Transverse colon (tissue), 4 donors: ENCODE data around the gene GTPBP1. TPM values are rescaled to one million over a fixed set of nuclear protein-coding genes. Genes with fewer than 3 reads are reported as not detected.
A peak's percentile ranks its signal among the peaks of the same experiment; 100 is the strongest.

Experiments
- DNase-seq: peaks from one replicate; pipeline ENCODE4 v3.0.0-alpha.2; 2019
- H3K27ac ChIP-seq, 4 donors: fragments of 200-600 bp; sonication (generic); 2 replicates each; pipeline ENCODE4 v1.5.1; 2016 to 2018; ENCODE audit warnings: inconsistent platforms in 4 of 4
- H3K27me3 ChIP-seq: fragments of 200-600 bp; sonication (generic); 2 replicates; pipeline ENCODE4 v1.5.1; 2017; ENCODE audit warnings: inconsistent platforms
- H3K36me3 ChIP-seq, 4 donors: fragments of 200-600 bp; sonication (generic); 2 replicates each; pipeline ENCODE4 v1.5.1; 2017 to 2019; ENCODE audit warnings: inconsistent platforms in 4 of 4
- H3K4me1 ChIP-seq, 4 donors: fragments of 200-600 bp; sonication (generic); 2 replicates each; pipeline ENCODE4 v1.5.1; 2017 to 2020; ENCODE audit warnings: inconsistent platforms in 4 of 4
- H3K4me3 ChIP-seq, 4 donors: fragments of 200-600 bp; sonication (generic); 1 replicate in 1 of 4; 2 replicates in 3 of 4; pipeline versions ENCODE4 v1.5.1 to v1.6.1; 2017 to 2019; ENCODE audit warnings: inconsistent platforms in 4 of 4
- H3K9me3 ChIP-seq, 2 donors: fragments of 200-600 bp; sonication (generic); 2 replicates each; pipeline ENCODE4 v1.5.1; 2017 to 2019; ENCODE audit warnings: inconsistent platforms in 2 of 2
- EP300 ChIP-seq: sonication (generic); formaldehyde crosslinking; IDR thresholded peaks from one replicate; pipeline ENCODE4 v1.6.1; 2017; ENCODE audit warnings: antibody characterized with exemption, low read depth
- POLR2A ChIP-seq: fragments of 450-650 bp; IDR thresholded peaks from one replicate; pipeline ENCODE4 v1.6.1; 2016; ENCODE audit warnings: antibody characterized with exemption, mild to moderate bottlenecking, moderate library complexity
- POLR2AphosphoS5 ChIP-seq, 3 donors: sonication (generic); formaldehyde crosslinking; IDR thresholded peaks; one replicate each; pipeline ENCODE4 v1.6.1; 2016; ENCODE audit warnings: antibody characterized with exemption in 3 of 3
- WGBS, 2 donors: methylation state at CpG; one replicate each; pipeline ENCODE4 v1.1.5; 2018; ENCODE audit warnings: low coverage in 1 of 2; 5-methylcytosine and 5-hydroxymethylcytosine counted together
- in situ Hi-C, 4 donors: fragments of 200-750 bp; cut with MboI; loops; one replicate each; pipeline versions ENCODE4 v1.15.0 to v1.15.1; 2017; ENCODE audit warnings: low sequenced_read_pairs in 3 of 4, low pct_ligation_motif_present in 1 of 4, low pct_unique_long_range_greater_than_20kb in 1 of 4
- intact Hi-C: fragments of 100-400 bp; cut with DNase I; formaldehyde crosslinking; loops from one replicate; pipeline ENCODE4 v1.15.1; 2023; ENCODE audit warnings: low total_unique reads
- total RNA-seq, 4 donors: library from RNA; depleted of rRNA; stranded (reverse); fragments of >200 nt; gene quantifications; one replicate each; pipeline ENCODE4 v1.1.0, GENCODE V29; 2016
- TF ChIP-seq, protein P1 (sequence below), 5 experiments: fragments of 200-600 bp in 3 of 5; fragments of 450-650 bp in 2 of 5; sonication (generic) in 3 of 5; IDR thresholded peaks; 1 replicate in 2 of 5; 2 replicates in 3 of 5; pipeline ENCODE4 v1.5.1; 2016 to 2017; ENCODE audit warnings: antibody characterized with exemption in 5 of 5, inconsistent platforms in 3 of 5, mild to moderate bottlenecking in 2 of 5, moderate library complexity in 1 of 5

Gene GTPBP1
- total RNA-seq, 4 donors from 2014 or later, result 51.5 to 84.9 (median 77.6) TPM

DNA sequence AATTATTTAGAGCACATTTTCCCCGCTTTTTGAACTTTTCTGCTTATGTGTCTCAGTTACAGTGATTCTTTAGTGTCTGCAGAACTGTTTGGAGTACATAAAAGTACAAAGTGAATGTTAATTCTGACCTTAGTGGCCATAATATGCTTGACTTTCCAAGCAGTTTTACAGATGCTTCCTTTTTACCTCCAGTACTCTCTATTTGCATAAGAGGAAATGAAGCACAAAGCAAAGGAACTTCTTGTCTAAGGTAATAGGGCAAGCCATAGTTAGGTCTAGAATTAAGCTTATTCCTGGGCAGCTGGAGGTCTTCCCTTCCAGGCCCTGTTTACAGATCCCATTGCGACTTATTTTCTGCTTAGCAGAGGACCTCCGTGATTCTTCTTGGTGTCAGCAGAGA lies 3.6 kb downstream of the GTPBP1 start:
- Histone ChIP-seq H3K36me3 (no peaks in the 10 kb centered on the region), H3K4me1 (peaks cover 18 to 47% (median 27%) of the 10 kb centered on the region in 4 donors), H3K4me3 (no peak overlapping the region), H3K9me3 (no peaks in the 10 kb centered on the region), H3K27ac (peak overlapping the region in 1 of 4 donors; percentile 6), H3K27me3 (no peaks in the 10 kb centered on the region)
- intact Hi-C loops, result no loop called here
- no peak for TF ChIP-seq EP300
- no peak for TF ChIP-seq POLR2A
- TF ChIP-seq, protein P1, sequence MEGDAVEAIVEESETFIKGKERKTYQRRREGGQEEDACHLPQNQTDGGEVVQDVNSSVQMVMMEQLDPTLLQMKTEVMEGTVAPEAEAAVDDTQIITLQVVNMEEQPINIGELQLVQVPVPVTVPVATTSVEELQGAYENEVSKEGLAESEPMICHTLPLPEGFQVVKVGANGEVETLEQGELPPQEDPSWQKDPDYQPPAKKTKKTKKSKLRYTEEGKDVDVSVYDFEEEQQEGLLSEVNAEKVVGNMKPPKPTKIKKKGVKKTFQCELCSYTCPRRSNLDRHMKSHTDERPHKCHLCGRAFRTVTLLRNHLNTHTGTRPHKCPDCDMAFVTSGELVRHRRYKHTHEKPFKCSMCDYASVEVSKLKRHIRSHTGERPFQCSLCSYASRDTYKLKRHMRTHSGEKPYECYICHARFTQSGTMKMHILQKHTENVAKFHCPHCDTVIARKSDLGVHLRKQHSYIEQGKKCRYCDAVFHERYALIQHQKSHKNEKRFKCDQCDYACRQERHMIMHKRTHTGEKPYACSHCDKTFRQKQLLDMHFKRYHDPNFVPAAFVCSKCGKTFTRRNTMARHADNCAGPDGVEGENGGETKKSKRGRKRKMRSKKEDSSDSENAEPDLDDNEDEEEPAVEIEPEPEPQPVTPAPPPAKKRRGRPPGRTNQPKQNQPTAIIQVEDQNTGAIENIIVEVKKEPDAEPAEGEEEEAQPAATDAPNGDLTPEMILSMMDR (IDR thresholded peaks at IDR 0.05), result no peak
- no peak for TF ChIP-seq POLR2AphosphoS5 (IDR thresholded peaks at IDR 0.05)
- in situ Hi-C loops, result no loop called here
- WGBS, 2 donors, result 74 to 90% methylated on average over 3 of the region's 3 CpGs
- DNase-seq, result no peak

DNA sequence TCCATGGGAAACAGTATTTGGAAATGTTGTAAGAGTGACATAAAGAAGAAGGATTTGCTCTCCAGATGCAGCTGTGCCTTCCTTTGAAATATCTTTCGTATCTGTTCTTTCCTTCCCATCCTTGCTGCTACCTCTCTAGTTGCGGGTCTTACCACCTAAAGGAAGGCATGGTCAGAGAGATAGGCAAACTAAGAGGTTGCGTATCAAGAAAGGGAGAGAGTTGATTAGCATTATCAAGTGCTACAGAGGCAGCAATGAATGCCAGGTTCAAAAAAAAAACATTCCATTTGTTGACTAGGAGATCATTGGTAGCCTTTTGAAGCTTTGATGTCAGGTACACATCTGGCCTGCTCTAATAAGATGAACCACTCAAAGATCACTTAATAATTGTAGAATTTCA lies 4.6 kb downstream of the GTPBP1 start:
- no peak overlapping the region for H3K4me3 ChIP-seq
- no peaks in the 10 kb centered on the region for H3K27me3 ChIP-seq
- in situ Hi-C loops, result no loop called here
- H3K27ac ChIP-seq, result no peak overlapping the region
- 89 to 97% methylated on average over 3 of the region's 3 CpGs for WGBS, 2 donors
- peaks cover 12 to 39% (median 21%) of the 10 kb centered on the region in 4 donors for H3K4me1 ChIP-seq
- DNase-seq, result no peak
- intact Hi-C loops, result no loop called here
- H3K36me3 ChIP-seq, result no peaks in the 10 kb centered on the region
- H3K9me3 ChIP-seq, result no peaks in the 10 kb centered on the region
- TF ChIP-seq EP300, result no peak
- TF ChIP-seq, protein P1 (IDR thresholded peaks at IDR 0.05), result no peak
- no peak for TF ChIP-seq POLR2A
- TF ChIP-seq POLR2AphosphoS5 (IDR thresholded peaks at IDR 0.05), result no peak

DNA sequence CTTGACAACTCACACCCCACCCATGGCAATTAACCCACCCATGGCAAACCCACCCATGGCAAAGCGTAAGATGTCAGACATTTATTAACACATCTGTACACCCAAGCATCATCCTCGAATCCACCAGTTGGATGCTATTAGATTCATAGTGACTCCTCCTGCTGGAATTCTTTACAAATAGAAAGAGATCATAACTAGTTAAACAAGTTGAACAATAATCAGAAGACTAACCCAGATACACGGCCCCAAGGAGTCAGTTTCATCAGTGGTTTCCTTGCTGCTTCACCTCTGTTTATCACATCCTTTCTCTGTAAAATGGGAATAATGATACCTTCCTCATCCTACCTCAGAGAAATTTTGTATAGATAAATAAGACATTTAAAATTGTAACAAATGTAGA lies 5.1 kb downstream of the GTPBP1 start:
- no peak for DNase-seq
- Histone ChIP-seq H3K9me3 (no peaks in the 10 kb centered on the region), H3K27ac (no peak overlapping the region), H3K36me3 (peaks cover 0 to under 1% (median 0%) of the 10 kb centered on the region in 4 donors), H3K4me3 (no peak overlapping the region), H3K27me3 (no peaks in the 10 kb centered on the region), H3K4me1 (peaks cover 12 to 39% (median 21%) of the 10 kb centered on the region in 4 donors)
- WGBS, 2 donors, result 67 to 70% methylated on average over 2 to 3 of the region's 3 CpGs
- intact Hi-C loops, result no loop called here
- TF ChIP-seq POLR2AphosphoS5 (IDR thresholded peaks at IDR 0.05) (no peak), EP300 (no peak)
- TF ChIP-seq, protein P1 (IDR thresholded peaks at IDR 0.05), result no peak
- in situ Hi-C loops, result no loop called here

DNA sequence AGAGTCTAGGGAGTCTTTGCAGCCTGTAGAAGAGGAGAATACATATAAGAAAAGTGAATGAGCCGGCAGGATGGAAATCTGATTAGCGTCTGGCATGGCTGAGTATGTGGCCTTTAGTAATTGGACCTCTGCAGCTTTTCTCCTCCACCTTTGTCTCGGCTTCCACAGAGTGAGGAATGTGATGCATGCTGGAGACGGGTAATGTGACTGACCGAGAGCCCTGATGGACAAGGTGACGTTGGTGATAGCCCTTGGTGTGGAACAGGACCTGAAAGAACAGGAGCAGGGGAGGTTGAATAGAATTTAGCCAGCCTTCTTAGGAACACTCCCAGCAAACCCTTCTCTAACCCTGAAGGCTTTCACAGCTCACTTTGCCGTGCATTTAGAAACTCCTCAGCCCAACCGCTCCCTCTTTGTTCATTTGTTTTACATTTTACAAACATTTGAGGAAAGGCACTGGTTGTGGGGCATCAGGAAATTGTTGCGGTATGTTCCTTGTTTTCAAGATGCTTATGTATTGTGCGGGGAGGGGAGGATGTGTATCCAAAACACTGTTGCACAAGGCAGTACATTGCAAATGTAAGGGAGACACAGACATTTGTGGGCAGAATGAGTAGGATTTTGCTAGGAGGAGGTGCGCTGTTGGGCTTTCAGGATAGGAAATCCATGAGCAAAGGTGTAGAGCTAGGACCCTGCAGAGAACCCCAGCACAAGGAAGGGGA lies 6.9 kb downstream of the GTPBP1 start:
- DNase-seq, result no peak
- intact Hi-C loops (no loop called here), in situ Hi-C loops (no loop called here)
- WGBS, 2 donors, result 84 to 90% methylated on average over 8 to 11 of the region's 11 CpGs
- Histone ChIP-seq H3K27me3 (no peaks in the 10 kb centered on the region), H3K9me3 (no peaks in the 10 kb centered on the region), H3K27ac (no peak overlapping the region), H3K4me1 (peaks cover 11 to 29% (median 11%) of the 10 kb centered on the region in 4 donors), H3K36me3 (peaks cover 0 to 16% (median 7%) of the 10 kb centered on the region in 4 donors), H3K4me3 (no peak overlapping the region)
- TF ChIP-seq POLR2AphosphoS5 (IDR thresholded peaks at IDR 0.05), result no peak
- no peak for TF ChIP-seq POLR2A
- TF ChIP-seq EP300, result no peak
- TF ChIP-seq, protein P1 (IDR thresholded peaks at IDR 0.05), result no peak
